AG10803 (cell line): ENCODE results near the gene MARCHF6.
"Not testable (repeated sequence)": the region's sequence is repeated elsewhere in the genome, so short reads cannot be mapped to it uniquely, and the experiment has no call there.

ENCODE experiments used
- DNase-seq: peaks from one replicate; pipeline ENCODE4 v3.0.0; 2010; ENCODE audit warnings: low read depth
- H3K4me3 ChIP-seq: 2 replicates; pipeline ENCODE4 v1.5.1; 2011; ENCODE audit warnings: mild to moderate bottlenecking, low read length, control low read depth
- CTCF ChIP-seq: conservative IDR thresholded peaks from 2 replicates; pipeline ENCODE4 v1.5.1; 2011; ENCODE audit warnings: mild to moderate bottlenecking, low read length, control low read depth, inconsistent platforms

Gene MARCHF6

GRCh38 chr5:10391130-10391529, 37.6 kb downstream of the MARCHF6 start:
- H3K4me3 ChIP-seq, result no peak overlapping the region
- no peak for TF ChIP-seq CTCF
- no peak for DNase-seq

- DNase-seq, result peak; percentile 51
- H3K4me3 ChIP-seq, result not testable (repeated sequence)
These were observed 39.3 kb downstream of the MARCHF6 start for GRCh38 chr5:10392567-10393328.

- TF ChIP-seq CTCF, result no peak
- peak; percentile 64 for DNase-seq
- no peak overlapping the region for H3K4me3 ChIP-seq
These were observed 40.0 kb downstream of the MARCHF6 start for GRCh38 chr5:10393491-10393890.

GRCh38 chr5:10396552-10396951, 43.1 kb downstream of the MARCHF6 start:
- no peak for DNase-seq
- H3K4me3 ChIP-seq, result no peak overlapping the region
- no peak for TF ChIP-seq CTCF

- DNase-seq, result no peak
- no peak for TF ChIP-seq CTCF
- no peak overlapping the region for H3K4me3 ChIP-seq
These were observed 46.3 kb downstream of the MARCHF6 start for GRCh38 chr5:10399839-10400238.

GRCh38 chr5:10400411-10400810, 46.9 kb downstream of the MARCHF6 start:
- DNase-seq, result no peak
- TF ChIP-seq CTCF, result no peak
- H3K4me3 ChIP-seq, result no peak overlapping the region

GRCh38 chr5:10400831-10401230, 47.3 kb downstream of the MARCHF6 start:
- peak; percentile 86 for DNase-seq
- no peak overlapping the region for H3K4me3 ChIP-seq
- TF ChIP-seq CTCF, result no peak
